Esophagus squamous epithelium (tissue), 5 donors: Measurements from ENCODE around the gene EIF5AL1. TPM values are rescaled to one million over a fixed set of nuclear protein-coding genes. Genes with fewer than 3 reads are reported as not detected.
"Not testable (repeated sequence)": the region's sequence is repeated elsewhere in the genome, so short reads cannot be mapped to it uniquely, and the experiment has no call there.

Experiments used
- DNase-seq: peaks from one replicate; lab custom pipeline; 2025; lab: John Stamatoyannopoulos, UW
- H3K27ac ChIP-seq, 4 donors: fragments of 200-600 bp; sonication (generic); one replicate each; pipeline ENCODE4 v1.5.1; 2016 to 2019; ENCODE audit warnings: mild to moderate bottlenecking in 1 of 4
- H3K27me3 ChIP-seq, 4 donors: fragments of 200-600 bp; sonication (generic); 1 replicate in 3 of 4; 2 replicates in 1 of 4; pipeline versions ENCODE4 v1.5.1 to v1.6.0; 2017 to 2021; ENCODE audit warnings: antibody characterized with exemption in 1 of 4
- H3K36me3 ChIP-seq, 3 donors: fragments of 200-600 bp; sonication (generic); one replicate each; pipeline ENCODE4 v1.5.1; 2016 to 2019
- H3K4me1 ChIP-seq, 3 donors: fragments of 200-600 bp; sonication (generic); one replicate each; pipeline ENCODE4 v1.5.1; 2017 to 2019
- H3K4me3 ChIP-seq, 4 donors: fragments of 200-600 bp; sonication (generic); 1 replicate in 3 of 4; 2 replicates in 1 of 4; pipeline ENCODE4 v1.5.1; 2016 to 2019; ENCODE audit warnings: mild to moderate bottlenecking in 2 of 4, moderate library complexity in 1 of 4
- H3K9me3 ChIP-seq, 3 donors: fragments of 200-600 bp; sonication (generic); one replicate each; pipeline ENCODE4 v1.5.1; 2016 to 2019
- CTCF ChIP-seq, 6 experiments: fragments of 450-650 bp in 4 of 6; fragments of 200-600 bp in 2 of 6; sonication (generic) in 2 of 6; IDR thresholded peaks; one replicate each; pipeline ENCODE4 v1.5.1; 2016 to 2019; ENCODE audit warnings: antibody characterized with exemption in 6 of 6, mild to moderate bottlenecking in 4 of 6, moderate library complexity in 4 of 6
- POLR2A ChIP-seq, 4 donors: fragments of 450-650 bp; IDR thresholded peaks; one replicate each; pipeline ENCODE4 v1.6.1; 2017; ENCODE audit warnings: antibody characterized with exemption in 4 of 4, mild to moderate bottlenecking in 4 of 4, moderate library complexity in 3 of 4
- WGBS, 2 donors: methylation state at CpG; one replicate each; pipeline ENCODE4 v1.1.5; 2018; 5-methylcytosine and 5-hydroxymethylcytosine counted together
- intact Hi-C: fragments of 100-400 bp; cut with DNase I; formaldehyde crosslinking; loops from one replicate; pipeline ENCODE4 v1.15.0; 2022
- total RNA-seq, 4 donors: library from RNA; depleted of rRNA; stranded (reverse); fragments of >200 nt; gene quantifications; one replicate each; pipeline ENCODE4 v1.1.0, GENCODE V29; 2016
- donor health status: DM: yes; HTN: yes; CAD: no.

The EIF5AL1 gene
- total RNA-seq, 4 donors from 2014 or later, result 0.32 to 0.70 (median 0.42) TPM

GRCh38 chr10:79502561-79503309 lies 9.6 kb upstream of the EIF5AL1 start:
- H3K9me3 ChIP-seq, result no peaks in the 10 kb centered on the region
- H3K36me3 ChIP-seq, result no peaks in the 10 kb centered on the region
- no peak overlapping the region for H3K27ac ChIP-seq
- intact Hi-C loops, result no loop called here
- no peak for TF ChIP-seq POLR2A (IDR thresholded peaks at IDR 0.05)
- peak in 3 of 6 experiments; percentile 18 to 27 (median 25) for TF ChIP-seq CTCF (IDR thresholded peaks at IDR 0.05)
- H3K27me3 ChIP-seq, result peaks cover 0 to 64% (median 0%) of the 10 kb centered on the region in 4 donors
- WGBS, 2 donors, result 26 to 30% methylated on average over 5 of the region's 7 CpGs
- no peaks in the 10 kb centered on the region for H3K4me1 ChIP-seq
- DNase-seq, result no peak
- no peak overlapping the region for H3K4me3 ChIP-seq

- H3K27me3 ChIP-seq, result peaks cover 0 to 59% (median 0%) of the 10 kb centered on the region in 4 donors
- H3K4me3 ChIP-seq, intact Hi-C loops, H3K36me3 ChIP-seq, DNase-seq, H3K9me3 ChIP-seq, H3K27ac ChIP-seq, H3K4me1 ChIP-seq: not testable (repeated sequence)
- 52 to 65% methylated on average over 2 of the region's 4 CpGs for WGBS, 2 donors
These were observed 8.5 kb upstream of the EIF5AL1 start for GRCh38 chr10:79503787-79504186.

- DNase-seq, H3K4me1 ChIP-seq, intact Hi-C loops, H3K36me3 ChIP-seq, H3K4me3 ChIP-seq, H3K9me3 ChIP-seq, H3K27ac ChIP-seq: not testable (repeated sequence)
- WGBS, 2 donors, result no CpG with 5 or more reads among the region's 2 CpGs
- H3K27me3 ChIP-seq, result peaks cover 0 to 59% (median 0%) of the 10 kb centered on the region in 4 donors
These were observed 7.8 kb upstream of the EIF5AL1 start for GRCh38 chr10:79504483-79504882.

- intact Hi-C loops, DNase-seq, H3K36me3 ChIP-seq, H3K4me3 ChIP-seq, H3K4me1 ChIP-seq, H3K9me3 ChIP-seq, H3K27ac ChIP-seq: not testable (repeated sequence)
- H3K27me3 ChIP-seq, result peaks cover 0 to 55% (median 0%) of the 10 kb centered on the region in 4 donors
These were observed 7.0 kb upstream of the EIF5AL1 start for GRCh38 chr10:79505328-79505727.

DNA sequence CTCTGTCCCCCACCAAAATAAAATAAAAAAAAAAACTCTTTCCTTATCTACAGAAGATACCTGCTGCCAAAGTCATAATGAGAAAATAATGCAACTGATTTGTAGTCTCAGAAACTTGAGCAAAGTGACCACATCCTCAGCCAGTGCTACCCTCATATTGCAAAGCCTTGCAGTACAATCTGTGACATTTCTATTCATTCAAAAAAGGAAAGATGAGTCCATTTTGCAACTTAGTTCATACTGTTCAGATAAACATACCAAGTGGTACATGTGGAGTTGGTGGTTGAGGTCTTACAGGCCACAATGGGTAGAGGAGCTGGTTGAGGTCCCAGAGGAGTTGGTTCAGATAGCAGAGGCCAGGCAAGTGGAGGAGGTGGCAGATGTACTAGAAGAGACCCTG lies 6.5 kb upstream of the EIF5AL1 start:
- no peak for TF ChIP-seq POLR2A (IDR thresholded peaks at IDR 0.05)
- no peak for TF ChIP-seq CTCF (IDR thresholded peaks at IDR 0.05)
- Histone ChIP-seq H3K4me3 (no peak overlapping the region), H3K9me3 (no peaks in the 10 kb centered on the region), H3K27ac (no peak overlapping the region), H3K4me1 (no peaks in the 10 kb centered on the region), H3K27me3 (peaks cover 0 to 55% (median 0%) of the 10 kb centered on the region in 4 donors), H3K36me3 (no peaks in the 10 kb centered on the region)
- DNase-seq, result no peak
- intact Hi-C loops, result no loop called here

- Histone ChIP-seq H3K36me3 (no peaks in the 10 kb centered on the region), H3K9me3 (no peaks in the 10 kb centered on the region), H3K4me1 (no peaks in the 10 kb centered on the region), H3K27ac (no peak overlapping the region), H3K4me3 (no peak overlapping the region), H3K27me3 (peaks cover 0 to 41% (median 0%) of the 10 kb centered on the region in 4 donors)
- intact Hi-C loops, result no loop called here
- 73 to 82% methylated on average over 9 of the region's 9 CpGs for WGBS, 2 donors
- no peak for DNase-seq
- TF ChIP-seq POLR2A (IDR thresholded peaks at IDR 0.05) (no peak), CTCF (IDR thresholded peaks at IDR 0.05) (no peak)
These were observed 4.7 kb upstream of the EIF5AL1 start for GRCh38 chr10:79507440-79508167.

DNA sequence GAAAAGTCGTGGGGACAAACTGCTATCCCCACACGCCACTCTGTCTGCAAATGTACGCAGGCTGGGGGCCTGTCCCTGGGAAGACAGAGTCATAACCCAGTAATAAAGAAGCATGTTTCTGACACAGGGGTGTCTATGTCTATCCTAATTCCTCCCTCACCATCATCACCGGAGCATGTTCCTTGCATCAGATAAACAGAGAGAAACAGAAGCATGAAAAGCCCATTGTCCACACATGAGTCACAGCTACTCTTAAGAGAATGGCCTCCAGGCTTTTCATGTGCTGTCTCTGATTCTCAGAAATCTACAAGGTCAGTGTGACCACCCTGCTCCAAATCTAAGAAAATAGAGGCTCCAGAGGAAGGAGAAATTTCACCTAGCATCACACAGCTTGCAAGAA lies 4.1 kb upstream of the EIF5AL1 start:
- H3K4me1 ChIP-seq, intact Hi-C loops, H3K9me3 ChIP-seq, H3K4me3 ChIP-seq, H3K36me3 ChIP-seq, H3K27ac ChIP-seq, DNase-seq: not testable (repeated sequence)
- peaks cover 0 to 35% (median 0%) of the 10 kb centered on the region in 4 donors for H3K27me3 ChIP-seq
- WGBS, 2 donors, result 75 to 83% methylated on average over 2 to 3 of the region's 4 CpGs

DNA sequence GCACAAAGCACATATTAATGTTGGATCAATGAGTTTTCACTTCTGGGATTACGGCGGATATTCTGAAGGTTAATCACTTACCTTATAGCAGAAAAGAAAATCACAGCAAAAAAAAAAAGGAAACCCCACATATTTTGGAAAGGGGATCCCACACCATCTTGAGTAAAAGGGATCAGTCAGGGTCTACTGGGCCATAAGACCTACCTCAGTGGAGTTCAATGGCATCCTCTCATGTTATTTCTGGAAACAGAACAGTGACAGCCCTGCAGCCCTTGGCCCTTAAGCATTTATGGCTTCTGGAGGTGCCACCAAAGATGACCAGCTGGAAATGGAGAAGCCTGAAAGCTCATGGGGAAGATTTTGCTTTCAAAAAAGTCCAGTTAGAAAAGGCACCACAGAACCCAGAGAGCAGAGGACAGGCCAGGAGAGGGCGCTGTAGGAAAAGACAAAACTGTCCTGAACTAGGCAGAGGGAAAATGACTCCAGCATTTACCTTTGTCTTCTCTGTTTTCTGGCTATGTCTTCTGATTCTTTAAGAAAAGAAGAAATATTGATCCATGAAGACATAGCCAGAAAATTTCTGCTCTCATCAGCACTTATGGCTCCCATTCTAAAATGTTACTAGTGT lies 2.9 kb upstream of the EIF5AL1 start:
- H3K4me3 ChIP-seq, DNase-seq, H3K4me1 ChIP-seq, H3K9me3 ChIP-seq, H3K27ac ChIP-seq, intact Hi-C loops, H3K36me3 ChIP-seq: not testable (repeated sequence)
- peaks cover 0 to 28% (median 0%) of the 10 kb centered on the region in 4 donors for H3K27me3 ChIP-seq
- 95 to 100% methylated on average over 2 of the region's 3 CpGs for WGBS, 2 donors

DNA sequence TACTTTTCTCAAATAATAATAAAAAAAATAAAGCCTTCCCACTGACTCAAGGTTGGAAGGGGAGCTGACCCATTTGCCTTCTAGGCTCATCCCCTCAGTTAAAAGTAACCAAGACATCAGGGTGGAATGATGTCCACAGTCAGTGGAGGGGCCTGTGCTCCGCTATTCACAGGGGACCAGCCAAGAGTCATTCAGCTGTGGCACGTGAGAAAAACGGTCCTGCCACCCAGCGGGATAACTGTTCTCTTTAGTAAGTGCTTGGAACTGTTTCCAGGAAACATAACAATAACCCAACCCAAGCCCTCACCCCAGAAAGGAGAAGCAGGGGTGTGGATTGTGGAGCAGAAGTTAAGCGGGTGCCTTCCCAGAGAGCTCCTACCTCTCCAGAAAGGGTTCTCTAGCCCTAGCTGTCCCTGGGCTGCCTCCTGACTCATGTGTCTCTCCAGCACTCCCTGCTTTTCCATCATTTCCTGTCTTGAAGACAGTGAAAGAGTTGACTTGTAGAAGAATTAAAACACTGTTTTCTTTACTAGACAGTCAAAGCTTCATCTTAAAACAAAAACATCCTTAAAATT lies 2.3 kb upstream of the EIF5AL1 start:
- H3K27me3 ChIP-seq, result peaks cover 0 to 28% (median 0%) of the 10 kb centered on the region in 4 donors
- intact Hi-C loops, H3K4me3 ChIP-seq, DNase-seq, H3K27ac ChIP-seq, H3K9me3 ChIP-seq, H3K4me1 ChIP-seq, H3K36me3 ChIP-seq: not testable (repeated sequence)
- WGBS, 2 donors, result 67% methylated on average over 1 of the region's 5 CpGs; no CpG with 5 or more reads in 1 of the 2 donors
